HK-2 (cell line): Measurements from ENCODE around the gene ZNF235.
"Not testable (repeated sequence)": the region's sequence is repeated elsewhere in the genome, so short reads cannot be mapped to it uniquely, and the experiment has no call there.

Source experiments
- DNase-seq: peaks from one replicate; pipeline ENCODE4 v3.0.0-alpha.2; 2018; ENCODE audit not compliant: unreplicated experiment

ZNF235 gene

DNA sequence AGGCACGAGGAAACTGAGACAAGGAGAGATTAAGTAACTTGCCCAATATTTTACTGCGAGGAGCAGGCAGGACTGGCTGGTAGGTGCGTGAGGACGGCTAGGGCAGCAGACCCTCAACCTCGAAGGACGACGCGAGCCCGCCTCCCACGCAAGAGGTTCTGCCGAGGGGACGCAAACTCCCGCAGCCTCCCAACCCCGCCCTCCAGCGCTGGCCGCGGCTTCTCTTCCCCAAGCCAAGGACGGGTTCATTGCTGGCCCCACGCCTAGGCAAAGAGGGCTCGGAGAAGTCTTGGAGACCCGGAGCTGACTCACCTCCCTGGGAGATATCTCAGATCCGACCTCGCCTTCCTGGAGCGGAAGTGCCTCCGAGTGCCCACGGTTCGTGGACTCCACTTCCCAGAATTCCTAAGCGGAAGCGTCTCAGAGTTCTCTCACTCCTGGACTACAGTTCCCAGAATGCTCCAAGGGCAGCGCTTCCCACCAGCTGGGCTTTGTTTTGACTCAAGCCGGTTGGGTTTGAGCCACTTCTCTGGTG lies at the start of gene ZNF235:
Gene ZNF235 (minus strand): TSS at position 367 of the 535 bp plus-strand sequence. CDS start 1,621 bp downstream, outside the sequence.
- peak; percentile 94 for DNase-seq

DNA sequence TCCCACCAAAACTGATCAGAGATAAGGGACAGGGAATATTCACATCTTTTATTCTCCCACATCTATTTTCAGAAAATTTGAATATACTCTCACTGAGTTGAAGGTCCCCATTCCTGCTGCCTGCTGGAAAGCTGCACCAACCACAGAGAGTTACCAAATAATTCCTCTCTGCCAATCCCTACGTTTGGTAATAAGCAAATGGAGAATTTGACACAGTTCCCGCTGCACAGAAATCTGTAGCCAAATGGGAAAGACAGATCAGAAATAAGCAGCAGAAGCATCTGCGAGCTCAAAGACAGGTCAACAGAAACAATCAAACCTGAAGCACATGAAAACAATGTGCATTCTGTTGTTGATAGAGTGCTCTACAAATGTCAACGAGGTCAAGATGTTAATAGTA lies 41.7 kb upstream of the ZNF235 start:
- no peak for DNase-seq

DNA sequence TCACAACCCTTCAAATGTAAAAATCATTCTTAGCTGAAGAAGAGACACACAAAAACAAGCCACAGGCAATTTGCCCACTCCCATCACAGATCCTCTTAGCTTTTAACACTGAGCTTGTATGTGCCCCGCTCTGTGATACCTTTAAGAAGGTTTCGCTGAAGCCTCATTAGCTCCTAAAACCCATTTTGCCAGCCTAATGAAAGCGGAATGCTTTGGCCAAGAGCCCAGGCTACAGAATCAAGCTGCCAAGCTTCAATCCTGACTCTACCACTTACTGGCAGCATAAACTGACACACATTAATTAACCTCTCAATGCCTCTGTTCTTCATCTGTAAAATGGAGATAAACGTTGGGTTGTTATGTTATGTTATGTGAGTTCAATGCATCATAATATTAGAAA lies 41.1 kb upstream of the ZNF235 start:
- DNase-seq: no peak

DNA sequence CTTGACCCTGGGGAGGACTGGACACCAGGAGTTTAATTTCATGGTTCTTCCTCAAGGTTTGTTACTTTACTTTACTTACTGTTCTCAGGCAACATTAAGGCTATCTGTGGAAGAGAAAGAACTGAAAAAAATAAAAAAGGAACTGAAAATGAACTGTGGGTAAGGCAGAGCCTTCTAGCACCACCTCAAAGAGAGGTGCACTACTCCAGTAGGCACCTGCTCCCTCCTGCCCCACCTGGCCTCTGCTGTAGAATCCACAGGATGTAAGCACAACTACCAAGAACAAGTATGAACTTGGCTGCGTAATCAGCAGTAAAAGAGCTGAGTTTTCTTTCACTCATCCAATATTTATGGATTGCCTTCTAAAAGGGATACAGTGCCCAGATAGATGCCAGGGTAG lies 39.4 kb upstream of the ZNF235 start:
- DNase-seq: no peak

DNA sequence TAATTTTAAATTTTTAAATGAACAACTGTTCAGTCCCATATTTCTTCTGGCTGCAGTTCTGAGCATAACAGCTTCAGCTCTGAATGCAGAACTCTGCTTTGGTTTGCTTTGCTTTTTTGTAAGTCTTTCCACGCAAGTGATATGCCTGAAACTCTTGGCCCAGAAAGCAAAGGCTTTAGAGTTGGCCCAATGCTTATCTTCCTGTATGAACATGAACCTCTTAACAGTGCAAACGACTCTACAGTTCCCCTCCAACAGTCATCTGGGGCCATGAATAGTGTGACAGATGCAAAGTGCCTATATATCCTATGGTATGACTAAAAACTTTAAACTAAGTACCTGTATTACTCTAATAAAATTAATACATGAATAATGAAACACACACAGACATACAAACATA lies 37.0 kb upstream of the ZNF235 start:
- DNase-seq: no peak

DNA sequence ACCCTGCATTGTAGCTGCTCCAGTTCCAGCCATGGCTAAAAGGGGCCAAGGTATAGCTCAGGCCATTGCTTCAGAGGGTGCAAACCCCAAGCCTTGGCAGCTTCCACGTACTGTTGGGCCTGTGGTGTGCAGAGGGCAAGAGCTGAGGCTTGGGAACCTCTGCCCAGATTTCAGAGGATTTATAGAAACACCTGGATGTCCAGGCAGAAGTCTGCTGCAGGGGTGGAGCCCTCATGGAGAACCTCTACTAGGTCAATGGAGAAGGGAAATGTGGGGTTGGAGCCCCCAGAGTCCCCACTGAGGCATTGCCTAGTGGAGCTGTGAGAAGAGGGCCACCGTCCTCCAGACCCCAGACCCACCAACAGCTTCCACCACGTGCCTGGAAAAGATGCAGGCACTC lies 29.8 kb upstream of the ZNF235 start:
- DNase-seq: not testable (repeated sequence)

DNA sequence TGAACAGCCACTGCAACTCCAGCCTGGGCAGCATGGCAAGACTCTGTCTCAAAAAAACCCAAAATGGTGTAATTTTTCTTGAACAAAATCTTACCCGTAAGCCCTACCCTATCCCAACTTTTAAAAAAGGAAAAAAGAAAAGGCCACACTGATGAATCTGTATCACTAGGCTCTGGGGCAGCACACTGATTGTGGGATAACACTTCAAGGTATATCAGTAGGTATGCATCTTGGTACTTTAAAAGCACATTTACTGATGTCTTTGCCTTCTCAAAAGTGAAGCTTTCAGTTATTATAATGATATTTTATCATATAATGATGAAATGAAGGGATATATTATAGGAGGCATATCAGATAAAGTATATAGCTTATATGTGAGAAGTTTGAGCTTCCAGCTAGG lies 27.3 kb upstream of the ZNF235 start:
- DNase-seq: no peak

DNA sequence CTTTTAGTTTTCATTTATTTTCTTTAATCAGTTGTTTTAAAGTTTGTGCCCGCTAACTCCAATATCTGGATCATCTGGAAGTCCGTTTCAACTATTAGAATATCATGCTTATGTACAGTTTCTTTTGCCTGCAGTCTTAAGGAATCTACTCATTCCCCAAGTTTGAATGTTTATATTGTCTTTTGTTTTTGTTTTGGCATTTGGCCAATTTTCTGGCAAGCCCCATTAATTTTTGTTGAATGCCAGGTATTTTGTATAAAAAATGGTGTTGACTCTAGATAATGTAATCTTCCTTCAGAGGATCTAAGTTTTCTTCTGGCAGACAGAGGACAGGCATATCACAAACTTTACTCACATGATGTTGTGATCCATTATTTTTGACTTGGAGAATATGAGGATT lies 11.1 kb upstream of the ZNF235 start:
- DNase-seq: no peak

DNA sequence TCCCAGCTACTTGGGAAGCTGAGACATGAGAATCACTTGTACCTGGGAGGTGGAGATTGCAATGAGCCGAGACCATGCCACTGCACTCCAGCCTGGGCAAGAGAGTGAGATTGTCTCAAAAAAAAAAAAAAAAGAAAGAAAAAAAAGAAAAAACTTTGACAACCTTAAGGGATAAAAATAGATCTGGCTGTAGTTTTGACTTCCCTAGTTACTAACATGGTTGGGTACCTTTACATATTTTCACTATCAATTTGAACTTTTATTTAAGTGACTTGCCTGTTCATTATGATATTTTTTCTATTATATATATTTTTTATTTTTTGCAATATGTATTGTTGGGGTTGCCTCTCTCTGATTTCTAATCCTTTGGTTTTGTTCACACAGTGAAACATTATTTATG lies 8.4 kb upstream of the ZNF235 start:
- no peak for DNase-seq

DNA sequence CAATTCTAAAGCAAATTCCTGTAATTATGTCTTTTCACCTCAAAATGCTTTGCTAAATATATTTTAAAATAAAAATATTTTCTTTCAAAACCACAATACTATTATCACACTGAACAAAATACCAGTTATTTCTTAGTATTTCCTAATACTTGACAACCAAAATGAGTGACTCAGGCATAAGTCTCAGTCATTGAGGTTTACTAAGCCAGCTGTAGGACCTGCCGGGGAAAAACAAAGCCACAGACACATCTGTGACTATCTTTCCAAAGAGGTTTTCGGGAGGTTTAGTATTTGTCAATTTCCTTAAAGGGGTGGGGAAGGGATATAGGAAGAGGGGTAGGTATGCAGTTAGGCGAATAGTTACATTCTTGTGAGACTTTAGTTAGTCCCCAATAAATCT lies 3.2 kb upstream of the ZNF235 start:
- no peak for DNase-seq

DNA sequence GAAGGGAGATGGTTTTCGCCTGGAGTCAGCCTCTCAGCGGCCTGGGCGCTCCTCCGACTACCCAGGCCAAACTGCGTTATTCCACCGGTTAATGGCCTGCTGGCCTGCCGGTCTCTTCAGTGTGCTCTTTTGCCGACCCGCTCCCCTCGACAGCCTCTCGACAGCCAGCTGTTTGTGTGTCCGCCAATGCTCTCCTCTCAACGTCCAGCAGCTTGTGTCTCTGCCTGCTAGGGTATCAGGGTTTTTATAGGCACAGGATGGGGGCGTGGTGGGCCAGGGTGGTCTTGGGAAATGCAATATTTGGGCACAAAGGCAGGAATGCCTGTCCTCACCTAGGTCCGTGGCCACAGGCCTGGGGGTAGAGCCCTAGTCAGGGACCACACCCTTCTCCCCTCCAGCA lies 1.5 kb upstream of the ZNF235 start:
- no peak for DNase-seq

DNA sequence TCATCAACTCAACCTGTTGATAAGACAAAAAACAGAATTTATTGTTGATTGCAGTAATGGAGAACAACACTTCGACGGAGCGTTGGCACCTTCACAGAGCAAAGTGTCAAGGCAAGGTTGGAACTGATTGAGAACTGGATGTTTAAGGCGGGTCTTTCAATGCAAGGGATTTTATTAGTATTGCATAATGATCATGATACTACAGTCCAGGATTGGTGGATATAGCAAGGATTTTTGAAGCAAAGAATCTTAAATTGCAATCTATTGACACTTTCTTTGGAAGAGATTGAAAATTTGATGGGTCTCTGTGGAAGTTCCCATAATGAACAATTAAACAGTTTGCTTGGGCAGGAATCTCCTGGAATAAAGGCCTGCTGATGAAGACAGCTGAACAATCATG lies 632 bp upstream of the ZNF235 start:
- DNase-seq: no peak

DNA sequence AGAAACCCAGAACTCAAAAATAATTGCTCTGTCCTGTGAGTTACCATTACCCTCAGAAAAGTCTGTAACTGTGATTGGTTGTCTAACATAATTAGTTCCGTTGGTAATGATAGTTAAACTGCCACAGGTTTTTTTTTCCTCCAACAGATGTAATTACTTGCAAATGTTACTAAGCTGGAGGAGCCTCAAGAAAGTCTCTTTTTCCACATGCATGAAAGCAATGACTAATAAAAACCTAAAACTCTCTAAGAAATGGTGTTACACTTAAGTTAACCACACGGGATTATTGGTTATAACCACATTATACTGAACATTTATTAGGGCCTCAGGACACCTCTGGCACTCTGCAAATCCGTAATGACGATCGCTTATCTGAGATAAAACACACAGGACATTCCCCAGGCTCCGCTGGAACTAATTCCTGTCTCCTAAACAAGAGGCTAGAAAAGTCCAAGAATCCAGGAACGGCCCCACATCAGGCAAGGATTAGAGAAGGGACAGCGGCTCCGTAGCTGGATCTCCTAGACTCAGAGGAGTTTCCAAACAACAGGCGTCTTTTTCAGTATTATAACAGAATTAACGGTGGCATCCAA lies 753 bp downstream of the ZNF235 start:
- peak; percentile 26 for DNase-seq

DNA sequence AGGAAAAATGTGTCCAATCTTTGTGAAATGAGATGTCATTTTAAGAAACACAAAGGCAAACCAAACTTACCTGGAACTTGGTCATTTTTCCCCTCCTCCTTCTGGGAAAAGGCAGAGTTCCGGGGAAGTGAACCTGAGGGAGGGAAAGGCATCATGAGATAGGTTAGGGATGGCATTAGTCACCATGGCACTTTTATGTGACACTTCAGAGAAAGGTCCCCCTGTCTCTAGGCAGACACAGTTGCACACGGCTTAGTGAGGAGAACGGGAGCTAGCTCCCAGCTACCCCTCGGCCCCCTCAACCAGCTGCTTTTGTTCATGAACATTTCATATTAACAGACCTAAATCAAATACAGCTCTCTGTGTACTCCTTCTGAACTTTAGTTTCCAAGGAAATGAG lies 1.5 kb downstream of the ZNF235 start:
- DNase-seq: no peak

DNA sequence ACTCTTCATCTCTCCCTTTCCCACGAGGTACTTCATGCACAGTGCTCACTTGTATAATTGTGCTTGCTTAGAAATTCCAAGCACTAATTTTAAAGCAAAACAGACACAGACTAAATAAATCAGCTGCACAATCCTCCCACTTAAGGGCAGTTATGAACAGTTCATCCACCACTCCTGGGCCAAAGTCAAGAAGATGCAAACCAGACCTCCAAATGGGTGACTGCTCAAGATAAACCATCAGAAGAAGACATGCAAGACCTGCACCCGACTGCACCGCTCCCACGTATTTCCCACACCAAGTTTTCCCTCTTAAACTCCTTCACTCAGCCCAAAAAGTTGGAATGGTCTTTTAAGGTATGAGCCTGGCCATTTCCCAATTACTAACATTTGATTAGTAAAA lies 19.9 kb downstream of the ZNF235 start:
- no peak for DNase-seq

DNA sequence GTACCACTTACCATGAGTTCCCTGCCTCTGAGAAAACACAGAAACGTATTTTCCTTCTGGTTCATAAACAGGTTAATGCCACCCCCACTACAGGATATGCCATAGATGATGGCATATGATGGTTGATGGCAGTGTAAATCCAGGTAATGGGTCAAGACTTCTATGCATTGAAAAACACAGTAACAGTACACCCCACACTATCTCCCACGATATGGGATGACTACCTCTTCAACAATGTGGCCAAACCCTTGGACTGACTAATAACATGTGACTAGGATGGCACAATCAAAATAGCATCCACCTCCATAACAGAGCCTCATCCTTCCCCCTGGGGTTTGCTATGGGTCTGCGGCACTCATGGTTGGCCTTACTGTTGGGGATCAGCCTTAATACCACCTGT lies 22.0 kb downstream of the ZNF235 start:
- no peak for DNase-seq

DNA sequence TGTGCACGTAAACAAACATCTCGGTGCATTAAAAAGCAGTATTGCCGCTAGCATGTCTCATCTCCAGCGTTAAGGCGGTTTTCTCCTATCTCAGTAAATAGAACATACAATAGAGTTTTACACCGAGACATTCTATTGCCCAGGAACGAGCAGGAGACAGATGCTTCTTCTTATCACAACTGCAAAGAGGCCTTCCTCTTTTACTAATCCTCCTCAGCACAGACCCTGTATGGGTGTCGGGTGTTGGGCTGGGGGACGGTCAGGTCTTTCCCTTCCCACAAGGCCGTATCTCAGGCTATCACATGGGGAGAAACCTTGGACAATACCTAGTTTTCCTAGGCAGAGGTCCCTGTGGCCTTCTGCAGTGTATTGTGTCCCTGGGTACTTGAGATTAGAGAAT lies 23.9 kb downstream of the ZNF235 start:
- DNase-seq: no peak

DNA sequence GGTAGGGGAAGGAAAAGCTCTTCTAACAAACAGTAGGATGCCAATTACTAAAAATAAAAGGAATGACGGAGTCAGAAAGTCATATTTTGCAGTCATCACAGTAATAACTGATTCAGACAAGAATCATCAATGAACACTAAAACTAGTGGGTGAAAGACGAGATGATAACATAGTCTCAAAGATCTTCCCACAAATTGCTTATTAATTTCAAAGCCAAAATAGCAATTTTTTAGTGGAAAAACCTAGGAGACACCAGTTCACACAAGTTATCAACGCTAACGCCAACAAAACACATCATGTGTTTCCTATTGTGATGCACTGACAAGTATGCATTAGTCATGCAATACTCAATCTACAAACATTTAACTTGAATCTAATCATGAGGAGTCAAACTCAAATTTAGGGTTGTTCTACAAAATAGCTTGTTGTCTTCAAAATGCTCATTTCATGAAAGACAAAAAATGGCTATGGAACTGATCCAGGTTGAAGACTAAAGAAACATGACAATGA lies 26.6 kb downstream of the ZNF235 start:
- no peak for DNase-seq

DNA sequence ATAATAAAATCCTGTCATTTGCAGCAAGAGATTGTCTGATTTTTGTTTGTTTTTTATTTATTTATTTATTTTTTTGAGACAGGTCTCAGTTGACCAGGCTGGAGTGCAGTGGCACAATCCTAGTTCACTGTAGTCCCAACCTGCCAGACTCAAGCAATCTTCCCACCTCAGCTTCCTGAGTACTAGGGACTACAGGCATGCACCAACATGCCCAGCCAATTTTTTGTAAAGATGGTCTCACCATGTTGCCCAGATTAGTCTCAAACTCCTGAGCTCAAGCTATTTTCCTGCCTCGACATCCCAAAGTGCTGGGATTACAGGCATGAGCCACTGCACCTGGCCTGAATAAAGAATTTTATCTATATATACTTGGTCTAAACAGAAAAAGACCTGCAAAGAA lies 27.5 kb downstream of the ZNF235 start:
- DNase-seq: no peak

DNA sequence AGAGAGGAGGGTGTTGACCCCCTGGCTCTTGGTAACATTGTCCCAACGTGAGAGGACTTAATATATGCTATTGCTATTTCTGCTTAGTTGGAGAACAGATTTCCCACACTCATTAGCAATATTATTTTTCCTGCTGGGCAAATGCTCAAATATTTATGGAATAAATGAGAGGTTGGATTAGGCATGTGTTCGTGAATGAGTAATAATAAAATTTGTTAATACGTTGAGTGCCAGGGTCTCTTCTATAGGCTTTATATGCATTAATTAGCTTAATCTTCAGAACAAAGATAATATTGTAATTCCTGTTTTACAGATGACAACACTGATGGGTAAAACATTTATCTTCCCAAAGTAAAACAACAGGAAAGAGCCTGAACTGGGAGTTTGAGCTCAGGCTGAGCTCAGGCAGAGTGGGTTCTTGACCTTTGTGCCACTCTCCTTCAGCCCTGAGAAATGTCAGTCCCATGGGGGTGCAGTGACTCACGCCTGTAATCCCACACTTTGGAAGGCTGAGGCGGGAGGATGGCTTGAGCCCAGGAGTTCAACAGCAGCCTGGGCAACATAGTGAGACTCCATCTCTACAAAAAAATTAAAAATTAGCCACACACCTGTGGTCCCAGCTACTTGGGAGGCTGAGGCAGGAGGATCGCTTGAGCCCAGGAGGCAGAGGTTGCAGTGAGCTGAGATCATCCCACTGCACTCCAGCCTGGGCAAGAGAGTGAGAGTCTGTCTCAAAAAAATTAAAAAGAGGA lies 44.0 kb downstream of the ZNF235 start:
- DNase-seq: no peak

DNA sequence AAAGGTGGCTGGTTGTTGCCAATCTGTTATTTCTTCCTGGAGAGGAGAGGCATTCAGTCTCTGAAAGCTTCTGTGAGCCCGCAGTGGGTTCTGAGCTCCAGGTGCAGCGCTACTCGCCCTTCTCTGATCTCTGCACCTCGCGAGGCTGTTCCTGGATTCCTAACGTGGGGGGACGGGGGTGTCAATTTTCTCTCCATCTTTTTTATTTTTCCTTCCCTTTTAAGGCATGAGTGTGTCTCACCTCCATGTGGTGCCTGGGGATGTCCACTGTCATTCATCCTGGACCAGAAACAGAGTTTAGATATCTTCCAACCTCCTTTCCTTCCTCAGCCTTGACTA lies 44.5 kb downstream of the ZNF235 start:
- DNase-seq: no peak

DNA sequence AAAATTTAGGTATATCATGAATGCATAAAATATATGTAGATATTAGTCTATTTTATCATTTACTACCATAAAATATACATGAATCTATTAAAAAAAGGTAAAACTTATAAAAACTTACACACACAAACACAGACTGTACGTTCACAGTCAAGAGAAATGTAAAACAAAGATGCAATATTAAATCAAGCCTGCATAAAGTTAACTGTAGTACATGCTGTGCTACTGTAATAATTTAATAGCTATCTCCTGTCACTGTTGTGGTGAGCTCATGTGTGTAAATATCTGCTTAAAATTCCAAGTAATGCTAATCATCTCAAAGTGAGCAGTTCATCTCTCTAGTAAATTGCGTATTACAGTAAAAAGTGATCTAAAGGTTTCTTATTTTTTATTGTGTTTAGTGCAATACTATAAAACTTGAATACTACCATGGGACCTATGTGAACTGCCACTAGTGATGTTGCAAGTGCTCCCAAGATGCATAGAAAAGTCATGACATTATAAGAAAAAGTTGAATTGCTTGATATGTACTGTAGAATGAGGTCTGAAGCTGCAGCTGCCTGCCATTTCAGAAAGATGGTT lies 45.9 kb downstream of the ZNF235 start:
- DNase-seq: no peak

DNA sequence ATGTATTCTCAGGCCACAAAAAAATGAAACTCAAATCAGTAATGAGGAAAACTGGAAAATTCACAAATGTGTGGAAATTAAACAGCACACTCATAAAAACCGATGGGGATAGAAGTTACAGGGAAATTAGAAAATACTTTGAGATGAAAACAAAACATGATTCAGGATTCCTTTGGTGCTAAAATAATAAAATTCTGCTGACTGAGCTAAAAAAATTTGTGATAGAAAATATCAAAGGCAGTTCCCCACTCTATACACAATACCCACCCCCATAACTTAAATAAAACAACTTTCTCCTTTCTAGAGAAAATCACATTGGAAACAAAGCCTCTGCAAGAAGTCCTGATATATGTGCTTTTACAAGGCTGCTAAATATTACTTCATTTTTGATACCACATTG lies 46.7 kb downstream of the ZNF235 start:
- DNase-seq: no peak
